Nephron (organoid): ENCODE data around the gene LRRC26.

Source experiments
- H3K27ac Mint-ChIP-seq, 3 experiments: 2 replicates each; pipeline ENCODE4 v1.8.0; 2020; ENCODE audit warnings: mixed read lengths in 3 of 3, mild to moderate bottlenecking in 2 of 3, moderate library complexity in 1 of 3
- H3K27me3 Mint-ChIP-seq: 2 replicates; pipeline ENCODE4 v1.8.0; 2021; ENCODE audit warnings: low read depth, mild to moderate bottlenecking, moderate library complexity, mixed read lengths
- H3K36me3 Mint-ChIP-seq: 2 replicates; pipeline ENCODE4 v1.8.0; 2020; ENCODE audit warnings: low read depth, mixed read lengths
- H3K4me1 Mint-ChIP-seq: 2 replicates; pipeline ENCODE4 v1.8.0; 2020; ENCODE audit warnings: mixed read lengths
- H3K4me3 Mint-ChIP-seq, 3 experiments: 2 replicates each; pipeline ENCODE4 v1.8.0; 2020; ENCODE audit warnings: mild to moderate bottlenecking in 3 of 3, mixed read lengths in 3 of 3, moderate library complexity in 2 of 3
- H3K9me3 Mint-ChIP-seq: 2 replicates; pipeline ENCODE4 v1.8.0; 2020; ENCODE audit warnings: mixed read lengths
- TF ChIP-seq, protein P1 (sequence below), 3 experiments: fragments of 200-600 bp; sonication (generic); IDR thresholded peaks; one replicate each; pipeline ENCODE4 v1.5.0; 2021; ENCODE audit warnings: antibody characterized with exemption in 3 of 3; ENCODE audit not compliant: unreplicated experiment in 3 of 3

The LRRC26 gene

DNA sequence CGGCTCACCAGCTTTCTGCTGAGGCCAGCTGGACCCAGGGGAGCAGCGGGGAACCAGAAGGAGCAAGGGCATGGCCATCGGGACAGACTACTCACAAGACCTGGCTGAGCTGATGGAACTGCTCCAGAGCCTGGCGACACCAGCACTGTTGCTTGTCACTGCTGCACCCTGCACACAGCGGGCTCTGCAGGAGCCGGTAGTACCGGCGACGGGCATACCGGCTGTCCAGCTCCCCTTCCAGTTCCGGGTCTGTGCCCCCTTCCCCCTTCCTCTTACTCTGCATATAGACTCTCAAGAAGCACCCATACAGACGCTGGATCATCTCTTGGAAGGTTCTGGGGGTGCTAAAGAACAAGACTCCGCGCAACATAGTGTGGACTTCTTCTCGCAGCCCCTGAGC, 17.5 kb upstream of the LRRC26 start:
- no peaks in the 10 kb centered on the region for H3K9me3 Mint-ChIP-seq
- no peaks in the 10 kb centered on the region for H3K27me3 Mint-ChIP-seq

DNA sequence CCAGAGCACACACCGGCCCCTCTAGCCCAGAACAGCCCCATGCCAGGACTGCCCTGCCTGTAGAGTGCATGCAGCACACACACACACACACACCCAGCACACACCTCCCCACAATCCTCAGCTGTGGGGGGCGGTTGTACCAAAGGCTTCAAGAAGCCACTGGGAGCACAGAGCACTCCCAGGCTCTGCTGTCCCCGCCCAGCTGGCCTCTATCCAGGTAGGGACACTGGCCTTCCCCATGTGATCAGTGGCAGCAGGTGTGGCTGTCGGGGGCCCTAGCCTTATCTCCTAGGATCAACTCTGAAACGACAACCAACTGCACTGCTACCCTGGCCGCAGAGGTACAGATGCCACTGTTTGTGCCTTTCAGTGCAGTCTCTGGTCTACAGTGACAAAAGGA, 16.5 kb upstream of the LRRC26 start:
- Mint-ChIP-seq H3K4me1 (peaks cover 32% of the 10 kb centered on the region), H3K27ac (no peak overlapping the region), H3K36me3 (peaks cover 11% of the 10 kb centered on the region), H3K4me3 (peak overlapping the region; percentile 91 to 95 (median 94)), H3K9me3 (no peaks in the 10 kb centered on the region), H3K27me3 (no peaks in the 10 kb centered on the region)
- TF ChIP-seq, protein P1, sequence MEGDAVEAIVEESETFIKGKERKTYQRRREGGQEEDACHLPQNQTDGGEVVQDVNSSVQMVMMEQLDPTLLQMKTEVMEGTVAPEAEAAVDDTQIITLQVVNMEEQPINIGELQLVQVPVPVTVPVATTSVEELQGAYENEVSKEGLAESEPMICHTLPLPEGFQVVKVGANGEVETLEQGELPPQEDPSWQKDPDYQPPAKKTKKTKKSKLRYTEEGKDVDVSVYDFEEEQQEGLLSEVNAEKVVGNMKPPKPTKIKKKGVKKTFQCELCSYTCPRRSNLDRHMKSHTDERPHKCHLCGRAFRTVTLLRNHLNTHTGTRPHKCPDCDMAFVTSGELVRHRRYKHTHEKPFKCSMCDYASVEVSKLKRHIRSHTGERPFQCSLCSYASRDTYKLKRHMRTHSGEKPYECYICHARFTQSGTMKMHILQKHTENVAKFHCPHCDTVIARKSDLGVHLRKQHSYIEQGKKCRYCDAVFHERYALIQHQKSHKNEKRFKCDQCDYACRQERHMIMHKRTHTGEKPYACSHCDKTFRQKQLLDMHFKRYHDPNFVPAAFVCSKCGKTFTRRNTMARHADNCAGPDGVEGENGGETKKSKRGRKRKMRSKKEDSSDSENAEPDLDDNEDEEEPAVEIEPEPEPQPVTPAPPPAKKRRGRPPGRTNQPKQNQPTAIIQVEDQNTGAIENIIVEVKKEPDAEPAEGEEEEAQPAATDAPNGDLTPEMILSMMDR (IDR thresholded peaks at IDR 0.05; ENCODE audit: unreplicated experiment in 3 of 3) = no peak

More for the DNA sequence above, 17.5 kb upstream of the LRRC26 start:
- Mint-ChIP-seq H3K36me3 (peaks cover 6% of the 10 kb centered on the region), H3K27ac (peak overlapping the region in 2 of 3 experiments; percentile 75 to 82), H3K4me3 (peak overlapping the region; percentile 91 to 95 (median 94)), H3K4me1 (peaks cover 32% of the 10 kb centered on the region)
- TF ChIP-seq, protein P1 (IDR thresholded peaks at IDR 0.05; ENCODE audit: unreplicated experiment in 3 of 3) = no peak

DNA sequence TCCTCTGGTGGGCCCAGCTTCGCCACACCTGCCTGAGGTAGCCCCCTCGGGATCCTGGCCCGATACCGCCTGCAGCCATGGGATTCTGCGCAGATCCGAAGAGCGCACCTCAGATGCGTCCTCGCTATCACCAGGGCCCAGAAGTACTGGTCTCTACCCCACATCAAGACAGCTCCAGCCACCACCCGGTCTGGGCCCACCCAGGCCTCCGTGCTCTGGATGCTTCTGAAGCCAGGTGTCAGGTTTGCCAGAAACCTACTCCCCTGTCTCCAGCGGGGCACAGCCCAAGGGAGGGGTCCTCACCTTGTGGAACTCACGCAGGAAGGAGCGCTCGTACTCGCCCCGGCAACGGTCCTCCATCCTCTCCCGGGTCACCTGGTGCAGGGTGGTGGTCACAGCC, 16.1 kb upstream of the LRRC26 start:
- peaks cover 11% of the 10 kb centered on the region for H3K36me3 Mint-ChIP-seq
- TF ChIP-seq, protein P1 (IDR thresholded peaks at IDR 0.05; ENCODE audit: unreplicated experiment in 3 of 3) = no peak
- H3K9me3 Mint-ChIP-seq = no peaks in the 10 kb centered on the region
- no peak overlapping the region for H3K27ac Mint-ChIP-seq
- H3K4me1 Mint-ChIP-seq = peaks cover 30% of the 10 kb centered on the region
- peak overlapping the region; percentile 91 to 95 (median 94) for H3K4me3 Mint-ChIP-seq
- H3K27me3 Mint-ChIP-seq = no peaks in the 10 kb centered on the region

DNA sequence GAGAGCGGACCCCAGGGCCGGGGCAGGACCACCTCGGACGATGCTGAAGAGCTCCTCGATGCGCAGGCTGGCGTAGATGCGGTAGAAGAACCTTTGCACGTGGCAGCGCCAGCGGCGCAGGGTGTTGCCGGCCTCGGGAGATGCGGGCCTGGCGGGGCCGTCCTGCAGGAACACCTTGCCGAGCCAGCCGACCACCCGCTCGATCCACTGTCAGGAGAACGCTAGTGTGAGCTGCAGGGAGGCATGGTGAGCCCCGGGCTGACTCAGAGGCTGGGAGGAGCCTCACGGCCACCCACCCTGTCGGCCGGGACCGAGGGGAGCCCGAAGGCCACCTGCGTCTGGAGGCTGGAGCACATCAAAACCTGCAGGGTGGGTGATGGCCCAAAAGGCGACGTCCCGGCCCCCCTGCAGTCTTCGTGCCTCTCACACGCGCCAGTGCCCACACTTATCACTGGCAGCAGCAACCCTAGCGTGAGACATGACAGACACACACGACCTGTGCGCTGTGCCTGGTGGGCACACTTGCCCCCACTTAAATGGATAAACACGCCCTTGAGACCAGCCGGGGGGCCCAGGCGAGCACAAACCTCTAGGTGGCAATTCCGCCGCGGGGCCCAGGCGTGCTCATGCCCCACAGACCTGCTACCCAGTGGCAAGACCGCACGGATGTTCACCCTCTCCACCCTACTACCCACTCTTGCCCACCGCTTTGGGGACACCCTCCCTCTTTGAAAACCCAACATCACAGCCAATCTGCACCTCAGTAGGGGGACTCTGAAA, 15.2 kb upstream of the LRRC26 start:
- H3K36me3 Mint-ChIP-seq = peaks cover 11% of the 10 kb centered on the region
- H3K27ac Mint-ChIP-seq = no peak overlapping the region
- H3K4me1 Mint-ChIP-seq = peaks cover 24% of the 10 kb centered on the region
- no peak overlapping the region for H3K4me3 Mint-ChIP-seq
- no peaks in the 10 kb centered on the region for H3K27me3 Mint-ChIP-seq
- no peaks in the 10 kb centered on the region for H3K9me3 Mint-ChIP-seq
- TF ChIP-seq, protein P1 (IDR thresholded peaks at IDR 0.05; ENCODE audit: unreplicated experiment in 3 of 3) = no peak

DNA sequence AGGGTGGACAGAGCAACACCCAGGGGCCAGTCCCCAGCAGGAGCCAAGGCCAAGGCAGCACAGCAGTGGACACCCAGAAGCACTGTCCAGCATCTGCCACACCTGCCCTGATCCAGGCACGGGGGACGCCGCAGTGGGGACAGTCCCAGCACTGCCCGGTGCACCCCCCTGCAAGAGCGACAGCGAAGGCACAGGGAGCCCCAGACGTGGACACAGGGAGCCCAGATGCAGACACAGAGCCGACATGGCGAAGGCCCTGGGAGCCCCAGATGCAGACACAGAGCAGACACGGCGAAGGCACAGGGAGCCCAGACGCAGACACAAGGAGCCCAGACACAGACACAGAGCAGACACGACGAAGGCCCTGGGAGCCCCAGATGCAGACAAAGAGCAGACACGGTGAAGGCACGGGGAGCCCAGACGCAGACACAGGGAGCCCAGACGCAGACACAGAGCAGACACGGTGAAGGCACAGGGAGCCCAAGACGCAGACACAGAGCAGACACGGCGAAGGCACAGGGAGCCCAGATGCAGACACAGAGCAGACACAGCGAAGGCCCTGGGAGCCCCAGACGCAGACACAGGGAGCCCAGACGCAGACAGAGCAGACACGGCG, 14.2 kb upstream of the LRRC26 start:
- TF ChIP-seq, protein P1 (IDR thresholded peaks at IDR 0.05; ENCODE audit: unreplicated experiment in 3 of 3) = no peak

More for the DNA sequence above, 14.2 kb upstream of the LRRC26 start:
- peaks cover 17% of the 10 kb centered on the region for H3K4me1 Mint-ChIP-seq
- no peaks in the 10 kb centered on the region for H3K27me3 Mint-ChIP-seq
- H3K36me3 Mint-ChIP-seq = peaks cover 14% of the 10 kb centered on the region
- H3K9me3 Mint-ChIP-seq = no peaks in the 10 kb centered on the region
- H3K27ac Mint-ChIP-seq = no peak overlapping the region
- peak overlapping the region; percentile 46 to 78 (median 71) for H3K4me3 Mint-ChIP-seq
